ENCODE data around the gene CDC45.

DNA sequence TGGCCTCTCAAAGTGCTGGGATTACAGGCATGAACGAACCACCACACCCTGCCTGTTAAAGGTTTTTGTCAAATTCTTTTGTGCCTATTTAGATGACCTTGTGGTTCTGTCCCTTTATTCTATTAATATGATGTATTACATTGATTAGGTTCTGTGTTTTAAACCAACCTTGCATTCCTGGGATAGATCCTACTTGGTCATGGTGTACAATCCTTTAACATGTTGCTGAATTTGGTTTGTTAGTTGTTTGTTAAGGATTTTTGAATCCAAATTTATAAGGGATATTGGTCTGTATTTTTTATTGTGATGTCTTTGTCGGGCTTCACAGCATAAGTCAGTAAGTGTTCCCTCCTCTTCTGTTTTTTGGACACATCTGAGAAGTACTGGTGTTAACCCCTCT lies 73.5 kb downstream of the CDC45 start:
- TF ChIP-seq, protein P1, sequence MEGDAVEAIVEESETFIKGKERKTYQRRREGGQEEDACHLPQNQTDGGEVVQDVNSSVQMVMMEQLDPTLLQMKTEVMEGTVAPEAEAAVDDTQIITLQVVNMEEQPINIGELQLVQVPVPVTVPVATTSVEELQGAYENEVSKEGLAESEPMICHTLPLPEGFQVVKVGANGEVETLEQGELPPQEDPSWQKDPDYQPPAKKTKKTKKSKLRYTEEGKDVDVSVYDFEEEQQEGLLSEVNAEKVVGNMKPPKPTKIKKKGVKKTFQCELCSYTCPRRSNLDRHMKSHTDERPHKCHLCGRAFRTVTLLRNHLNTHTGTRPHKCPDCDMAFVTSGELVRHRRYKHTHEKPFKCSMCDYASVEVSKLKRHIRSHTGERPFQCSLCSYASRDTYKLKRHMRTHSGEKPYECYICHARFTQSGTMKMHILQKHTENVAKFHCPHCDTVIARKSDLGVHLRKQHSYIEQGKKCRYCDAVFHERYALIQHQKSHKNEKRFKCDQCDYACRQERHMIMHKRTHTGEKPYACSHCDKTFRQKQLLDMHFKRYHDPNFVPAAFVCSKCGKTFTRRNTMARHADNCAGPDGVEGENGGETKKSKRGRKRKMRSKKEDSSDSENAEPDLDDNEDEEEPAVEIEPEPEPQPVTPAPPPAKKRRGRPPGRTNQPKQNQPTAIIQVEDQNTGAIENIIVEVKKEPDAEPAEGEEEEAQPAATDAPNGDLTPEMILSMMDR (IDR thresholded peaks at IDR 0.05 in 4 of 5, conservative IDR thresholded peaks at IDR 0.05 in 1 of 5) = no peak
- TF ChIP-seq POLR2A (IDR thresholded peaks at IDR 0.05) = no peak
